HepG2 (cell line): ENCODE measurements around the gene CLEC16A. TPM values are rescaled to one million over a fixed set of nuclear protein-coding genes. Genes with fewer than 3 reads are reported as not detected.

Experiments
- ATAC-seq: fragments of 200-7000 bp; cut with Tn5 transposase; 3 replicates; pipeline ENCODE4 v1.9.1; 2020; ENCODE audit warnings: mild to moderate bottlenecking, moderate library complexity
- BruUV-seq: library from RNA; stranded (reverse); fragments of 400-500 nt; replicated peaks from 2 replicates; lab custom pipeline; 2021; lab: Mats Ljungman, UMichigan
- CTCF ChIA-PET: fragments of 300-600 bp; formaldehyde crosslinking; extraction: SDS; loops from one replicate; lab custom pipeline; 2021; ENCODE audit warnings: low total read pairs, inconsistent platforms, low intra/inter-chr PET ratio; lab: Yijun Ruan, JAX
- POLR2A ChIA-PET: fragments of 350-600 bp; sonication (Branson Sonifier 250); formaldehyde crosslinking; loops from one replicate; lab custom pipeline; 2020; ENCODE audit warnings: antibody characterized with exemption, inconsistent platforms; lab: Yijun Ruan, JAX
- DNase-seq: peaks from one replicate; pipeline ENCODE4 v3.0.0-alpha.2; 2015; ENCODE audit warnings: low spot score
- FAIRE-seq: peaks from 3 replicates; lab custom pipeline; 2011; peaks lifted over from hg19 to GRCh38; lab: Jason Lieb, UNC
- H2AFZ ChIP-seq: one replicate; pipeline ENCODE4 v1.6.1; 2011; ENCODE audit warnings: low read length, inconsistent platforms
- H3K27ac ChIP-seq: fragments of 300-600 bp; 3 replicates; pipeline ENCODE4 v1.8.0; 2011; ENCODE audit warnings: mixed run types, mild to moderate bottlenecking, mixed read lengths, low read length, inconsistent platforms; ENCODE audit not compliant: insufficient read depth; ENCODE audit errors: extremely low read length
- H3K27me3 ChIP-seq, 2 experiments: fragments of 200-600 bp in 1 of 2; 2 replicates in 1 of 2; 3 replicates in 1 of 2; pipeline versions ENCODE4 v1.6.0 to v1.8.0; 2011; ENCODE audit warnings: low read length in 2 of 2, mild to moderate bottlenecking in 2 of 2, moderate library complexity in 2 of 2, inconsistent platforms in 1 of 2; ENCODE audit not compliant: insufficient read depth in 2 of 2, control insufficient read depth in 1 of 2
- H3K36me3 ChIP-seq, 2 experiments: fragments of 200-600 bp in 1 of 2; replicated peaks in 1 of 2; 2 replicates in 1 of 2; 3 replicates in 1 of 2; pipeline versions ENCODE4 v1.5.1 to v1.8.0; 2011; ENCODE audit warnings: low read length in 2 of 2, inconsistent platforms in 1 of 2; ENCODE audit not compliant: insufficient read depth in 2 of 2, control insufficient read depth in 1 of 2
- H3K4me1 ChIP-seq: 2 replicates; pipeline ENCODE4 v1.5.1; 2012; ENCODE audit warnings: low read length, inconsistent platforms; ENCODE audit not compliant: insufficient read depth
- H3K4me2 ChIP-seq: 2 replicates; pipeline ENCODE4 v1.6.0; 2011; ENCODE audit warnings: low read depth, low read length, inconsistent platforms
- H3K4me3 ChIP-seq, 3 experiments: fragments of 200-600 bp in 1 of 3; sonication (generic), shearing (Covaris generic) in 1 of 3; replicated peaks in 1 of 3; 2 replicates each; pipeline ENCODE4 v1.5.1; 2011 to 2016; ENCODE audit warnings: low read length in 3 of 3, inconsistent platforms in 2 of 3, low read depth in 2 of 3, mild to moderate bottlenecking in 2 of 3, control low read depth in 1 of 3, mixed read lengths in 1 of 3; ENCODE audit not compliant: insufficient read depth in 1 of 3
- H3K79me2 ChIP-seq: one replicate; pipeline ENCODE4 v1.6.1; 2011; ENCODE audit warnings: low read length, inconsistent platforms; ENCODE audit not compliant: insufficient read depth
- H3K9ac ChIP-seq: 2 replicates; pipeline ENCODE4 v1.6.0; 2011; ENCODE audit warnings: mild to moderate bottlenecking, low read depth, low read length, inconsistent platforms; ENCODE audit not compliant: insufficient read depth
- H3K9me3 ChIP-seq: 2 replicates; pipeline ENCODE4 v1.5.1; 2012; ENCODE audit warnings: mild to moderate bottlenecking, low read length
- H4K20me1 ChIP-seq: 2 replicates; pipeline ENCODE4 v1.6.0; 2011; ENCODE audit warnings: inconsistent platforms, mild to moderate bottlenecking, low read length, moderate library complexity; ENCODE audit not compliant: insufficient read depth
- GMEB1 ChIP-seq: sonication (generic); formaldehyde crosslinking; IDR thresholded peaks from 2 replicates; pipeline ENCODE4 v1.5.1; 2020; ENCODE audit warnings: missing genetic modification reagents, mild to moderate bottlenecking, borderline replicate concordance
- MAZ ChIP-seq, 2 experiments: sonication (generic) in 1 of 2; formaldehyde crosslinking in 1 of 2; IDR thresholded peaks; 2 replicates each; pipeline versions ENCODE4 v1.5.0 to v1.6.1; 2012 to 2020; ENCODE audit warnings: low read depth in 2 of 2, mild to moderate bottlenecking in 2 of 2, borderline replicate concordance in 1 of 2, improper control_type of control experiment in 1 of 2, low read length in 1 of 2, missing genetic modification reagents in 1 of 2, moderate library complexity in 1 of 2
- MED13 ChIP-seq: sonication (generic); formaldehyde crosslinking; IDR thresholded peaks from 2 replicates; pipeline ENCODE4 v1.5.0; 2020; ENCODE audit warnings: missing genetic modification reagents
- NBN ChIP-seq: fragments of 450-650 bp; conservative IDR thresholded peaks from 2 replicates; pipeline ENCODE4 v1.6.1; 2017
- ZBTB2 ChIP-seq: sonication (generic); formaldehyde crosslinking; IDR thresholded peaks from 2 replicates; pipeline ENCODE4 v1.8.0; 2022; ENCODE audit warnings: low read depth, missing genetic modification reagents
- ZNF101 ChIP-seq: sonication (generic); formaldehyde crosslinking; IDR thresholded peaks from 2 replicates; pipeline ENCODE4 v1.4.0; 2020; ENCODE audit warnings: mild to moderate bottlenecking, low read depth, missing genetic modification reagents, borderline replicate concordance
- ZNF232 ChIP-seq: sonication (generic); formaldehyde crosslinking; IDR thresholded peaks from 2 replicates; pipeline ENCODE4 v1.4.0; 2020; ENCODE audit warnings: missing genetic modification reagents, borderline replicate concordance
- ZNF564 ChIP-seq: sonication (generic); formaldehyde crosslinking; IDR thresholded peaks from 2 replicates; pipeline ENCODE4 v1.8.1; 2023; ENCODE audit warnings: mild to moderate bottlenecking, missing genetic modification reagents
- ZNF710 ChIP-seq: sonication (generic); formaldehyde crosslinking; IDR thresholded peaks from 2 replicates; pipeline ENCODE4 v1.5.0; 2020; ENCODE audit warnings: mild to moderate bottlenecking, missing genetic modification reagents, borderline replicate concordance
- WGBS: methylation state at CpG from one replicate; pipeline ENCODE4 v1.1.6; 2017; ENCODE audit warnings: low lambda C conversion rate; 5-methylcytosine and 5-hydroxymethylcytosine counted together
- in situ Hi-C: cut with HindIII; loops from 2 replicates; pipeline ENCODE4 v1.10.0; 2017; ENCODE audit warnings: low pct_unique_long_range_greater_than_20kb; ENCODE audit not compliant: extremely low pct_ligation_motif_present
- intact Hi-C: fragments of 100-400 bp; cut with micrococcal nuclease; formaldehyde crosslinking; loops from one replicate; pipeline ENCODE4 v1.10.0; 2022; ENCODE audit not compliant: unreplicated experiment
- polyA plus RNA-seq, 8 experiments: library from polyadenylated mRNA; depleted of rRNA in 3 of 8; stranded (reverse) in 7 of 8; unstranded in 1 of 8; fragments of >200 nt; fragmentation: Illumina TruSeq in 4 of 8; extraction: Trizol in 4 of 8; gene quantifications; 2 replicates each; pipeline versions ENCODE4 v1.2.1 to v1.2.3, GENCODE V29; 2011 to 2016; ENCODE audit warnings: low read depth in 4 of 8, missing spikeins in 1 of 8, mixed read lengths in 1 of 8; ENCODE audit not compliant: insufficient read depth in 1 of 8
- total RNA-seq, 5 experiments: library from RNA; depleted of rRNA; stranded (reverse); fragments of >200 nt; fragmentation: Illumina TruSeq; extraction: Trizol; gene quantifications; 2 replicates each; pipeline ENCODE4 v1.2.3, GENCODE V29; 2016; ENCODE audit warnings: low read depth in 1 of 5
- TF ChIP-seq, protein P1 (sequence below): IDR thresholded peaks from 2 replicates; pipeline ENCODE4 v1.6.1; 2016; ENCODE audit warnings: missing genetic modification reagents, missing compliant biosample characterization
- TF ChIP-seq, protein P2 (sequence below): sonication (generic); formaldehyde crosslinking; IDR thresholded peaks from 2 replicates; pipeline ENCODE4 v1.5.0; 2020; ENCODE audit warnings: mild to moderate bottlenecking, missing genetic modification reagents

Gene CLEC16A
- total and polyA plus RNA-seq, 2 of the 13 experiments (the other 11 are each of a cell fraction or from before 2014, with no cell fraction given): 8.5 to 10.3 TPM

DNA sequence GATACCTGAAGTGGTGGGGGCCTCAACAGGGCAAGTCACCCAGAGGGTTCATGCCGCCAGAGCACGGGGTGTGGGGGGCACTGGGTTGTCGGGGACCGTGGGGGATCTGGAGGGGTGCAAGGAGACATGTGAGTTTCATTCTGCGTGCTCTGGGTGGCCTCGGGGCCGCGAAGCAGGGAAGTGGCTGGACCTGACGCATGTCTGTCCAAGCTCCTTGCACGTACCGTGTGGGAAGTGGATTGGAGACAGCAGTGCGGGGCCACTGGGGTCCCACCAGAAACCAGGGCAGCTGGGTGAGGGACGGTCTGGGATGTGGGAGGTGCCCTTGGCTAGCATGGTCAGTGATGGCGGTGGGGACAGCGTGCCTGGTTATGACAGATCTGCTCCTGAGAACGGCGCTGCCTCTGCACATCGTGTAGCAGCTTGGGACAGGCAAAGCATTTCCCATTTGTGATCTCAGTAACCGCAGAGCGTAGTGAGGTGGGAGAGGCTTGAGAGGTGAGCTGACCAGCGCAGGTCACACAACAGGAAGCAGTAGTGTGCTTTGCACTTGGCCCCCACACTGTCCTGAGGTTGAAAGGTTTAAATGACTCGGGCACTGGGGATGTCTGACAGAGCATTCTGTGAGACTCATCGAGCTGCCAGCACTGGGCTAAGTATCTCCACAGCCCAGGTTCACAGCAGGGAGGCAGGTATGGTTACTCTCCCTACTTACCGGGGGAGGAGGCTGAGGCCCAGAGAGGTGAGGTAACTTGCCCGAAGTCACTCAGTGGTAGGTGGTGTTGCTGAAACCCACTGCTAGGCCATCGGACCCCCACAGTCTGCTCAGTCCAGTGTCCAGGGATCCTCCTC, 197.3 kb downstream of the CLEC16A start:
- Histone ChIP-seq H3K36me3 (no peaks in the 10 kb centered on the region), H3K4me2 (no peak overlapping the region), H4K20me1 (peaks cover 12% of the 10 kb centered on the region; the same call in 1 of the 2 replicates), H3K27ac (no peak overlapping the region), H3K9ac (no peak overlapping the region), H2AFZ (no peak overlapping the region), H3K79me2 (no peaks in the 10 kb centered on the region), H3K9me3 (no peaks in the 10 kb centered on the region), H3K4me1 (peaks cover 37% of the 10 kb centered on the region), H3K27me3 (no peaks in the 10 kb centered on the region), H3K4me3 (no peak overlapping the region)
- ChIA-PET POLR2A (interaction anchor here (1.2 kb wide), 1 partner anchor 114 kb away, joined by 4 read pairs; the partner anchor contains the start of gene SOCS1), CTCF (no interaction called here)
- FAIRE-seq (no peak), ATAC-seq (no peak), DNase-seq (peak; percentile 27)
- in situ Hi-C loops: no loop called here
- intact Hi-C loops: no loop called here
- 94% methylated on average over 26 of the region's 26 CpGs for WGBS
- no TSS peak for BruUV-seq
- TF ChIP-seq GMEB1 (CRISPR knock-in tag) (no peak), MAZ (IDR thresholded peaks at IDR 0.05; ENCODE audit: borderline replicate concordance, low read depth, low read length) (no peak), MAZ (CRISPR knock-in tag; IDR thresholded peaks at IDR 0.05; ENCODE audit: low read depth) (no peak), ZNF101 (CRISPR knock-in tag) (no peak), ZNF232 (no peak), ZNF564 (CRISPR knock-in tag) (no peak), NBN (no peak), ZNF710 (no peak), MED13 (CRISPR knock-in tag) (no peak), ZBTB2 (CRISPR knock-in tag) (no peak)
- TF ChIP-seq, protein P1, sequence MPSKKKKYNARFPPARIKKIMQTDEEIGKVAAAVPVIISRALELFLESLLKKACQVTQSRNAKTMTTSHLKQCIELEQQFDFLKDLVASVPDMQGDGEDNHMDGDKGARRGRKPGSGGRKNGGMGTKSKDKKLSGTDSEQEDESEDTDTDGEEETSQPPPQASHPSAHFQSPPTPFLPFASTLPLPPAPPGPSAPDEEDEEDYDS: no peak
- TF ChIP-seq, protein P2, sequence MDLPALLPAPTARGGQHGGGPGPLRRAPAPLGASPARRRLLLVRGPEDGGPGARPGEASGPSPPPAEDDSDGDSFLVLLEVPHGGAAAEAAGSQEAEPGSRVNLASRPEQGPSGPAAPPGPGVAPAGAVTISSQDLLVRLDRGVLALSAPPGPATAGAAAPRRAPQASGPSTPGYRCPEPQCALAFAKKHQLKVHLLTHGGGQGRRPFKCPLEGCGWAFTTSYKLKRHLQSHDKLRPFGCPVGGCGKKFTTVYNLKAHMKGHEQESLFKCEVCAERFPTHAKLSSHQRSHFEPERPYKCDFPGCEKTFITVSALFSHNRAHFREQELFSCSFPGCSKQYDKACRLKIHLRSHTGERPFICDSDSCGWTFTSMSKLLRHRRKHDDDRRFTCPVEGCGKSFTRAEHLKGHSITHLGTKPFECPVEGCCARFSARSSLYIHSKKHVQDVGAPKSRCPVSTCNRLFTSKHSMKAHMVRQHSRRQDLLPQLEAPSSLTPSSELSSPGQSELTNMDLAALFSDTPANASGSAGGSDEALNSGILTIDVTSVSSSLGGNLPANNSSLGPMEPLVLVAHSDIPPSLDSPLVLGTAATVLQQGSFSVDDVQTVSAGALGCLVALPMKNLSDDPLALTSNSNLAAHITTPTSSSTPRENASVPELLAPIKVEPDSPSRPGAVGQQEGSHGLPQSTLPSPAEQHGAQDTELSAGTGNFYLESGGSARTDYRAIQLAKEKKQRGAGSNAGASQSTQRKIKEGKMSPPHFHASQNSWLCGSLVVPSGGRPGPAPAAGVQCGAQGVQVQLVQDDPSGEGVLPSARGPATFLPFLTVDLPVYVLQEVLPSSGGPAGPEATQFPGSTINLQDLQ: peak; percentile 19; the same call in 1 of the 2 replicates
